Measurements from ENCODE around the gene NPAP1.

DNA sequence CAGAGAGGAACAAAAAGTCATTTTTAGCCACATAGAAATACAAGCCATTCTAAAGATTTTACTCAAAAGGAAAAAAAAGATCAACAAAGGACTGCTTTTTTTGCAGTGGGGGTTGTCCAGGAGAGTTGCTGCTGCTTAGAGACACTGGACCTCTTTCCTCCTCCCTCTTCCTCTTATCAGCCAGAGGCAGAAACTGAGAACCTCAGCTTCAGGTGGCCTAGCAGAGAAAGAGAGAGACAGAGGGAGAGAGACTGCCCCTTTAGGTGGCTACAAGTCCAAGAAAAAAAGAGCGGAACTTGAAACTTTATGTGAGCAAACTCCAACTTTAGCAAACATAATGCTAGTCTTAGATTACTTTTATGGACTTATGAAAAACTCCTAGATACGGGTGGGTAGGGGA, 54.2 kb downstream of the NPAP1 start:
- TF ChIP-seq ZFX (IDR thresholded peaks at IDR 0.05; ENCODE audit: borderline replicate concordance), result no peak
- TF ChIP-seq CTCF (IDR thresholded peaks at IDR 0.05), result no peak

Measured in 22Rv1 (cell line).